MM.1S (cell line): ENCODE measurements around the gene DCHS2.

Experiments used
- EZH2 ChIP-seq: fragments of 300-600 bp; sonication (generic); optimal IDR thresholded peaks from 2 replicates; pipeline ENCODE3; 2017; ENCODE audit warnings: low read depth, mild to moderate bottlenecking, antibody characterized with exemption, low read length, mixed read lengths
- EZH2phosphoT487 ChIP-seq: fragments of 300-600 bp; sonication (generic); IDR thresholded peaks from 2 replicates; pipeline ENCODE4 v1.6.1; 2018; ENCODE audit warnings: antibody characterized with exemption, low read length
- TF ChIP-seq, protein P1 (sequence below): fragments of 300-600 bp; sonication (generic); IDR thresholded peaks from 2 replicates; pipeline ENCODE4 v1.5.1; 2016; ENCODE audit warnings: antibody characterized with exemption, low read length, mixed read lengths

DNA sequence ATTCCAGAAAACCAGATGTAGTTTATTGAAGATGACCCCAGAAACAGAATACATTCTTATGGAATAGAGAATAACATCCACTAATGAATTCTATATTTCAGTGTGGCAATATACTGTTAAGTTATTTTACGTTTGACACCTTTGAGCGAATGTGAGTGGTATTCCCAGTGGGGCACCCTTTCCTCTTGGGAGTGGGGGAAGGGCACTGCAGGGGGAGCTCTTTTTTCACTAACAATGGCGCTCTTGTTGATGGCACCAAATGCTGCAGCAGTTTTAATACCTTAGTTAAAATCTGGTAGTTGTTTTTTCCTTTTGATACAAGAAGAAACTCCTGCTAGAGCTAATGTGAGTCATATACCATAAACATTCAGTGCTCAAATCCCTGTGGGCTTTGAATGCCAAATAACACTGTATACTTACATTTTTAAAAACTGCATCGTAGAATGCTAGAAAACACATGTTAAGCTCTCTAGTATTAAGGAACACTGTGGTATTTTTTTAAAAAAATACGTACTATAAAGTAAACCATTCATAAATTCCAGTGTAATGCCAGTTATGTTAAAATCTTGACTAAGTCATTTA lies 178.5 kb downstream of the DCHS2 start:
- TF ChIP-seq, protein P1, sequence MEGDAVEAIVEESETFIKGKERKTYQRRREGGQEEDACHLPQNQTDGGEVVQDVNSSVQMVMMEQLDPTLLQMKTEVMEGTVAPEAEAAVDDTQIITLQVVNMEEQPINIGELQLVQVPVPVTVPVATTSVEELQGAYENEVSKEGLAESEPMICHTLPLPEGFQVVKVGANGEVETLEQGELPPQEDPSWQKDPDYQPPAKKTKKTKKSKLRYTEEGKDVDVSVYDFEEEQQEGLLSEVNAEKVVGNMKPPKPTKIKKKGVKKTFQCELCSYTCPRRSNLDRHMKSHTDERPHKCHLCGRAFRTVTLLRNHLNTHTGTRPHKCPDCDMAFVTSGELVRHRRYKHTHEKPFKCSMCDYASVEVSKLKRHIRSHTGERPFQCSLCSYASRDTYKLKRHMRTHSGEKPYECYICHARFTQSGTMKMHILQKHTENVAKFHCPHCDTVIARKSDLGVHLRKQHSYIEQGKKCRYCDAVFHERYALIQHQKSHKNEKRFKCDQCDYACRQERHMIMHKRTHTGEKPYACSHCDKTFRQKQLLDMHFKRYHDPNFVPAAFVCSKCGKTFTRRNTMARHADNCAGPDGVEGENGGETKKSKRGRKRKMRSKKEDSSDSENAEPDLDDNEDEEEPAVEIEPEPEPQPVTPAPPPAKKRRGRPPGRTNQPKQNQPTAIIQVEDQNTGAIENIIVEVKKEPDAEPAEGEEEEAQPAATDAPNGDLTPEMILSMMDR: no peak
- TF ChIP-seq EZH2phosphoT487: no peak
- TF ChIP-seq EZH2: no peak
